ENCODE measurements around the gene COA7. TPM values are rescaled to one million over a fixed set of nuclear protein-coding genes. Genes with fewer than 3 reads are reported as not detected.

Gene COA7
- total and polyA plus RNA-seq, 4 donors = 4.7 to 14.1 (median 8.7) TPM

DNA sequence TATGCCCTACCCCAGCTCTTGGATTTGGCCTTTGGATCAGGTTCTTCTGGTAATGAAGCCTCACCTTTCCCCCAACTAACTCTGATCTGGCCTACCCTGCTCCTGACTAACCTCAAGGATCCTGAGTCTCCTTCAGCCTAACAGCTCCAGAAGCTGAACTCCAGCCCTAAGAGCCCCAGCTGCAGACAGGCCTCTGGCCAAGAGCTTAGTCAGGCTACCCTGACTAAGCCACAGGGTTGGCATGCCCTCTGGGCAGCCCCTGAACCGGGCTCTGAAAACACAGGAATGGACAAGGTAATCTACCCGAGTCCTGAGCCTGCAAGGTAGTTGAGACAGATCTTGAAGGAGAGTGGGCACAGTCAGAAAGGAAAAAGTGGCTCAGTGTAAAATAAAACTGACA, 29.4 kb downstream of the COA7 start (continued):
- TF ChIP-seq, protein P1, sequence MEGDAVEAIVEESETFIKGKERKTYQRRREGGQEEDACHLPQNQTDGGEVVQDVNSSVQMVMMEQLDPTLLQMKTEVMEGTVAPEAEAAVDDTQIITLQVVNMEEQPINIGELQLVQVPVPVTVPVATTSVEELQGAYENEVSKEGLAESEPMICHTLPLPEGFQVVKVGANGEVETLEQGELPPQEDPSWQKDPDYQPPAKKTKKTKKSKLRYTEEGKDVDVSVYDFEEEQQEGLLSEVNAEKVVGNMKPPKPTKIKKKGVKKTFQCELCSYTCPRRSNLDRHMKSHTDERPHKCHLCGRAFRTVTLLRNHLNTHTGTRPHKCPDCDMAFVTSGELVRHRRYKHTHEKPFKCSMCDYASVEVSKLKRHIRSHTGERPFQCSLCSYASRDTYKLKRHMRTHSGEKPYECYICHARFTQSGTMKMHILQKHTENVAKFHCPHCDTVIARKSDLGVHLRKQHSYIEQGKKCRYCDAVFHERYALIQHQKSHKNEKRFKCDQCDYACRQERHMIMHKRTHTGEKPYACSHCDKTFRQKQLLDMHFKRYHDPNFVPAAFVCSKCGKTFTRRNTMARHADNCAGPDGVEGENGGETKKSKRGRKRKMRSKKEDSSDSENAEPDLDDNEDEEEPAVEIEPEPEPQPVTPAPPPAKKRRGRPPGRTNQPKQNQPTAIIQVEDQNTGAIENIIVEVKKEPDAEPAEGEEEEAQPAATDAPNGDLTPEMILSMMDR (IDR thresholded peaks at IDR 0.05; ENCODE audit: low read depth, low read length, missing input control) = no peak
- no peak for TF ChIP-seq GABPA (IDR thresholded peaks at IDR 0.05 in 1 of 2, conservative IDR thresholded peaks at IDR 0.05 in 1 of 2)
- TF ChIP-seq TAF1 (conservative IDR thresholded peaks at IDR 0.05) = no peak
- no peak for TF ChIP-seq HNF4A (conservative IDR thresholded peaks at IDR 0.05)
- no peak for TF ChIP-seq YY1 (IDR thresholded peaks at IDR 0.05)
- TF ChIP-seq, protein P2, sequence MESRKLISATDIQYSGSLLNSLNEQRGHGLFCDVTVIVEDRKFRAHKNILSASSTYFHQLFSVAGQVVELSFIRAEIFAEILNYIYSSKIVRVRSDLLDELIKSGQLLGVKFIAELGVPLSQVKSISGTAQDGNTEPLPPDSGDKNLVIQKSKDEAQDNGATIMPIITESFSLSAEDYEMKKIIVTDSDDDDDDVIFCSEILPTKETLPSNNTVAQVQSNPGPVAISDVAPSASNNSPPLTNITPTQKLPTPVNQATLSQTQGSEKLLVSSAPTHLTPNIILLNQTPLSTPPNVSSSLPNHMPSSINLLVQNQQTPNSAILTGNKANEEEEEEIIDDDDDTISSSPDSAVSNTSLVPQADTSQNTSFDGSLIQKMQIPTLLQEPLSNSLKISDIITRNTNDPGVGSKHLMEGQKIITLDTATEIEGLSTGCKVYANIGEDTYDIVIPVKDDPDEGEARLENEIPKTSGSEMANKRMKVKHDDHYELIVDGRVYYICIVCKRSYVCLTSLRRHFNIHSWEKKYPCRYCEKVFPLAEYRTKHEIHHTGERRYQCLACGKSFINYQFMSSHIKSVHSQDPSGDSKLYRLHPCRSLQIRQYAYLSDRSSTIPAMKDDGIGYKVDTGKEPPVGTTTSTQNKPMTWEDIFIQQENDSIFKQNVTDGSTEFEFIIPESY (IDR thresholded peaks at IDR 0.05) = no peak

DNA sequence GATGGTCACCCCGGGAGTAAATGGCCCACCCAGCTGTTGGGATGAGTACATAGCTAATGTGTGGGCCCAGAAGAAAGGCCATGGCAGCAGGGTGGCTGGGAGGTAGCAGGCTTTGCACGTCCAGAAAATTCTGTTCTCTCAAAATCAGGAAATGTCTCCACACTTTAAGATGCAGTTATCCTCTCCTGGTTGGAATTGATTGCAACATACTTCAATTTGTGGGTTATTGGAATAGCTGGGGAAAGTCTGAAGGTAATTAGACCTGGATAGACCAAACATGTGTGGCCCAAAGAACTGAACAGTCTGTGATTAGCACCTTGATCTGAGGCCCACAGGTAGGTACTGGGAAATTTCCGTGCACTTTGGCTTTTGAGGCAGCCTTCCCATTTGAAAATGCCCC, 30.2 kb downstream of the COA7 start:
- peaks cover 0 to 2% (median 0%) of the 10 kb centered on the region in 4 donors for H3K4me1 ChIP-seq (ENCODE audit: control insufficient read depth in 4 of 4, insufficient read depth in 4 of 4, low read length in 3 of 4)

DNA sequence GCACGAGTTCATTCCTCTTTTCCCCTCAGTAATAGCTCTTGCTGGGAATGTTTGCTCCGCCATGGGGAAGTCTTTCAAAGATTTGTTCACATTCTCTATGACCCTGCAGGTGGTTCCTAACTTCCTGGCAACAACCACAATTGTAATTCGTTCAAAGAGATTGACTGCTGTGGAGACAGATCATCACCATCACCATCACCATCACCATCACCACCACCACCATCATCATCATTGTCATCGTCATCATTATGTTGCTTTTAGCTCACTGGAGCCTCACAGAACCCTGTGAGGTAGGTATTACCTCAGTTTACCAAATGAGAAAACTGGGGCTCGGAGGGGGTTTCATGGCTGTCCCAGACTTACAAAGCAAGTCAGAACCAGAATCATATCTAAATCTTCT, 30.9 kb downstream of the COA7 start:
- WGBS = 90% methylated on average over 5 of the region's 5 CpGs
- Histone ChIP-seq H3K9ac (ENCODE audit: low read depth in 1 of 2, low read length in 2 of 2) (no peak overlapping the region), H3K36me3 (ENCODE audit: control insufficient read depth in 4 of 4, insufficient read depth in 3 of 4, low read depth in 1 of 4, low read length in 3 of 4) (no peaks in the 10 kb centered on the region), H3K27ac (ENCODE audit: low read depth in 1 of 2, low read length in 2 of 2) (no peak overlapping the region), H3K4me3 (ENCODE audit: low read depth in 1 of 3, low read length in 3 of 3) (no peak overlapping the region), H3K9me3 (ENCODE audit: control insufficient read depth in 4 of 4, low read length in 3 of 4) (no peaks in the 10 kb centered on the region), H3K27me3 (ENCODE audit: control insufficient read depth in 4 of 4, insufficient read depth in 4 of 4, low read length in 3 of 4) (no peaks in the 10 kb centered on the region), H3K4me1 (ENCODE audit: control insufficient read depth in 4 of 4, insufficient read depth in 4 of 4, low read length in 3 of 4) (peaks cover 0 to 7% (median under 1%) of the 10 kb centered on the region in 4 donors)
- no peak for DNase-seq (ENCODE audit: low spot score)
- TF ChIP-seq, protein P3, sequence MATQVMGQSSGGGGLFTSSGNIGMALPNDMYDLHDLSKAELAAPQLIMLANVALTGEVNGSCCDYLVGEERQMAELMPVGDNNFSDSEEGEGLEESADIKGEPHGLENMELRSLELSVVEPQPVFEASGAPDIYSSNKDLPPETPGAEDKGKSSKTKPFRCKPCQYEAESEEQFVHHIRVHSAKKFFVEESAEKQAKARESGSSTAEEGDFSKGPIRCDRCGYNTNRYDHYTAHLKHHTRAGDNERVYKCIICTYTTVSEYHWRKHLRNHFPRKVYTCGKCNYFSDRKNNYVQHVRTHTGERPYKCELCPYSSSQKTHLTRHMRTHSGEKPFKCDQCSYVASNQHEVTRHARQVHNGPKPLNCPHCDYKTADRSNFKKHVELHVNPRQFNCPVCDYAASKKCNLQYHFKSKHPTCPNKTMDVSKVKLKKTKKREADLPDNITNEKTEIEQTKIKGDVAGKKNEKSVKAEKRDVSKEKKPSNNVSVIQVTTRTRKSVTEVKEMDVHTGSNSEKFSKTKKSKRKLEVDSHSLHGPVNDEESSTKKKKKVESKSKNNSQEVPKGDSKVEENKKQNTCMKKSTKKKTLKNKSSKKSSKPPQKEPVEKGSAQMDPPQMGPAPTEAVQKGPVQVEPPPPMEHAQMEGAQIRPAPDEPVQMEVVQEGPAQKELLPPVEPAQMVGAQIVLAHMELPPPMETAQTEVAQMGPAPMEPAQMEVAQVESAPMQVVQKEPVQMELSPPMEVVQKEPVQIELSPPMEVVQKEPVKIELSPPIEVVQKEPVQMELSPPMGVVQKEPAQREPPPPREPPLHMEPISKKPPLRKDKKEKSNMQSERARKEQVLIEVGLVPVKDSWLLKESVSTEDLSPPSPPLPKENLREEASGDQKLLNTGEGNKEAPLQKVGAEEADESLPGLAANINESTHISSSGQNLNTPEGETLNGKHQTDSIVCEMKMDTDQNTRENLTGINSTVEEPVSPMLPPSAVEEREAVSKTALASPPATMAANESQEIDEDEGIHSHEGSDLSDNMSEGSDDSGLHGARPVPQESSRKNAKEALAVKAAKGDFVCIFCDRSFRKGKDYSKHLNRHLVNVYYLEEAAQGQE (IDR thresholded peaks at IDR 0.05) = no peak
- TF ChIP-seq, protein P2 (IDR thresholded peaks at IDR 0.05) = no peak
- no peak for TF ChIP-seq RAD21 (IDR thresholded peaks at IDR 0.05)
- TF ChIP-seq YY1 (IDR thresholded peaks at IDR 0.05) = no peak
- TF ChIP-seq, protein P4, sequence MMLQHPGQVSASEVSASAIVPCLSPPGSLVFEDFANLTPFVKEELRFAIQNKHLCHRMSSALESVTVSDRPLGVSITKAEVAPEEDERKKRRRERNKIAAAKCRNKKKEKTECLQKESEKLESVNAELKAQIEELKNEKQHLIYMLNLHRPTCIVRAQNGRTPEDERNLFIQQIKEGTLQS (IDR thresholded peaks at IDR 0.05) = no peak
- TF ChIP-seq JUND (IDR thresholded peaks at IDR 0.05) = no peak
- no peak for TF ChIP-seq EGR1 (IDR thresholded peaks at IDR 0.05; ENCODE audit: low read depth in 2 of 2)
- no peak for TF ChIP-seq FOXA1 (IDR thresholded peaks at IDR 0.05)
- no peak for TF ChIP-seq NR2F2 (IDR thresholded peaks at IDR 0.05)
- no peak for TF ChIP-seq HNF4G (IDR thresholded peaks at IDR 0.05)
- no peak for TF ChIP-seq FOXA2 (IDR thresholded peaks at IDR 0.05)

More for the DNA sequence above, 30.2 kb downstream of the COA7 start:
- no peaks in the 10 kb centered on the region for H3K9me3 ChIP-seq (ENCODE audit: control insufficient read depth in 4 of 4, low read length in 3 of 4)
- no peak overlapping the region for H3K27ac ChIP-seq (ENCODE audit: low read depth in 1 of 2, low read length in 2 of 2)
- no peaks in the 10 kb centered on the region for H3K36me3 ChIP-seq (ENCODE audit: control insufficient read depth in 4 of 4, insufficient read depth in 3 of 4, low read depth in 1 of 4, low read length in 3 of 4)
- no peak for DNase-seq (ENCODE audit: low spot score)
- H3K4me3 ChIP-seq (ENCODE audit: low read depth in 1 of 3, low read length in 3 of 3) = no peak overlapping the region
- no peak overlapping the region for H3K9ac ChIP-seq (ENCODE audit: low read depth in 1 of 2, low read length in 2 of 2)
- 77% methylated on average over 3 of the region's 3 CpGs for WGBS
- no peak for TF ChIP-seq TAF1 (conservative IDR thresholded peaks at IDR 0.05)
- TF ChIP-seq, protein P5, sequence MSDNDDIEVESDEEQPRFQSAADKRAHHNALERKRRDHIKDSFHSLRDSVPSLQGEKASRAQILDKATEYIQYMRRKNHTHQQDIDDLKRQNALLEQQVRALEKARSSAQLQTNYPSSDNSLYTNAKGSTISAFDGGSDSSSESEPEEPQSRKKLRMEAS (IDR thresholded peaks at IDR 0.05) = no peak
- H3K27me3 ChIP-seq (ENCODE audit: control insufficient read depth in 4 of 4, insufficient read depth in 4 of 4, low read length in 3 of 4) = no peaks in the 10 kb centered on the region
